GM10266 (cell line): Measurements from ENCODE around the gene TRERF1.

ENCODE experiments used
- DNase-seq: peaks from one replicate; pipeline ENCODE4 v3.0.0; 2012; ENCODE audit errors: extremely low spot score
- TF ChIP-seq, protein P1 (sequence below): IDR thresholded peaks from 2 replicates; pipeline ENCODE4 v1.5.1; 2012; ENCODE audit warnings: mild to moderate bottlenecking, low read depth; ENCODE audit not compliant: control insufficient read depth, insufficient read depth; ENCODE audit errors: missing control alignments

TRERF1 gene

DNA sequence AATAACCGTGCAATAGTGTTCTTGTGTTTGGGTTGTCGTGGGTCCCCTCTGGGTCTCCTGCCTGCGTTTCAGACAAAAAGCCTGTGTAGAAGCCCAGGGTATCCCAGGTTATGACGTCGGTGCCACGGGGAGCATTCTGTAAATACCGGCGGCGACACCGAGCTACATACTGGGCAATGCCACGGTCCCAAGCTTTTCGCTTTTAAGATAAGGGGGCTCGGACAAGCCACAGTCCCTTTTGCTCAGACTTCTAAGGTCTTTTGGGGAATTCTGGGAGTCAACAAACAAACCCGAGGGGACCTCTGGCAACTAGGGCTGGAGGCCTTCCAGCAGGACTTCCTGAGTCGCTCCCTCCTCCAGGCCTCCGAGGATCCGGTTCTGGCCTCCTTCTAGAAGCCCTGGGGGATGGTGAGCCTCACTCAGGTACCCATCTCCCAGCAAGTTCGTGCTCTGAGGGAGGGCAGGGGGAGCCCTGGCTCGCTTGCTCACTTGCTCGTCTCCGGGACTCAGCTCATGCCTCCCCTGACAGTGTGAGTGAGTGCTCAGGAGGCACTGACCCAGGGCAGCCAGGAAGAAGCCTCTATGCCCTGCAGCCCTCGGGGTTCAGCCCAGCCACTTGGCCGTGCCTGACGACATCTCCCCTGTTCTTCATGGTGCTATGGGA, 171.6 kb downstream of the TRERF1 start:
- no peak for DNase-seq
- TF ChIP-seq, protein P1, sequence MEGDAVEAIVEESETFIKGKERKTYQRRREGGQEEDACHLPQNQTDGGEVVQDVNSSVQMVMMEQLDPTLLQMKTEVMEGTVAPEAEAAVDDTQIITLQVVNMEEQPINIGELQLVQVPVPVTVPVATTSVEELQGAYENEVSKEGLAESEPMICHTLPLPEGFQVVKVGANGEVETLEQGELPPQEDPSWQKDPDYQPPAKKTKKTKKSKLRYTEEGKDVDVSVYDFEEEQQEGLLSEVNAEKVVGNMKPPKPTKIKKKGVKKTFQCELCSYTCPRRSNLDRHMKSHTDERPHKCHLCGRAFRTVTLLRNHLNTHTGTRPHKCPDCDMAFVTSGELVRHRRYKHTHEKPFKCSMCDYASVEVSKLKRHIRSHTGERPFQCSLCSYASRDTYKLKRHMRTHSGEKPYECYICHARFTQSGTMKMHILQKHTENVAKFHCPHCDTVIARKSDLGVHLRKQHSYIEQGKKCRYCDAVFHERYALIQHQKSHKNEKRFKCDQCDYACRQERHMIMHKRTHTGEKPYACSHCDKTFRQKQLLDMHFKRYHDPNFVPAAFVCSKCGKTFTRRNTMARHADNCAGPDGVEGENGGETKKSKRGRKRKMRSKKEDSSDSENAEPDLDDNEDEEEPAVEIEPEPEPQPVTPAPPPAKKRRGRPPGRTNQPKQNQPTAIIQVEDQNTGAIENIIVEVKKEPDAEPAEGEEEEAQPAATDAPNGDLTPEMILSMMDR: no peak

DNA sequence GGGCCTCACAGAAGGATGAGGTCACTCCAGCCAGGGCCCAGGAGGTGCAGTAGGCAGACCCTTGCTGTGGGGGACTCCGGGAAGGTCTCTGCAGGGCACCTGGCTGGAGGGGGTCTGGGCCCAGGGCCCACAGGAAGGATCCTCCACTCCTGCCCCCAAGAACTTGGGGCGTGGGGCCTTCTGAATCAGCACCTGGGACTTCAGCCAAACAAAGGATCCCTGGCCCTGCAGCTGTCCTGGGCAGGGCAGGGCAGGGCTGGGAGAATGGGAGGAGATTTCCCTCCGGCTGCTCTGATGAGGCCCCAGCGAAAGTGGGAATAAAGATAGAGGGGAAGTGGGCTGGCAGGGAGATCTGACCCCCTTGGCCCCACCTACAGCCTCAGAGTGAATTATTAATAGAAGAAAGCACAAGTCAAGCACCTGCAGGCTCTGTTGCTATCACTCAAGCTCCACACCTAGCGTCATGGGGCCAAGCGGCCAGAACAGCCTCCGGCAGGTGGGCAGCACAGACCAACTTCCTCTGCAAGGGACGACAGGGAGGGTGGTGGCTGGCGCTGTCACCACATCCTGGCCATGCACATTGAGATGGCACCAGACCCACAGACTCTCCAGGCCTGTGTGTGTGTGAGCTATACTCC, 172.5 kb downstream of the TRERF1 start:
- DNase-seq: no peak
- TF ChIP-seq, protein P1: no peak

DNA sequence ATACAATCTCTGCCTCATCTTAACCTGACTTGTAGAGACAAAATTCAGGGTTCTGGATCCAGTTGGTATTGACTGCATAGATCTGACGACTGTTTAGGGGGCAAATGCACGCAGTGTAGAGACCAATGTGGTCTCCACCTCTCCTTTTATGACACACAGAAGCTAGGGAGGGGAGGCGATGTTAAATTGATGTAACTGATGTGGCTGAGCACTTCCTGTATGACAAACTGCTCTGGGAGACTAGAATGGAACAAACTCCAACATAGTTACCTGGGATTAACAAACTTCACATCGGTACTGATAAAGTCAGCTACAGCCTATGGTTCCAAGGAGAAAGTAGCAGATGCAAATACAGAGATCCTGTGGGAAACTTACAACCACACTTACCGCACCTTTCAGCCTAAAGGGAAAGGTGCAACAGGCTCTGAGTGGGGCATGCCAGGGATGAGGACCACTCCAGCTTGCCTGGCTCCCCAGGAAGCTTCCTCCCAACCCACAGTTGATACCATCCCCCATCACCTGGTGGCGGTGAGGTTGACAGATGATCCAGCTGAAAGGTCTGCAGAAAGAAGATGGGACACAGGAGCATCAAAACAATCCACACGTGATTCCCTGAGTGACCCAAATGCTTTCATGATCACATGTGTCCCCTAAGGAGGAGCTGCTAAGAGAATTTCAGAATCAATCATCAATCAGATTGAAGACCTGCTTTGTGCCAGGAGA, 173.4 kb downstream of the TRERF1 start:
- TF ChIP-seq, protein P1: no peak

DNA sequence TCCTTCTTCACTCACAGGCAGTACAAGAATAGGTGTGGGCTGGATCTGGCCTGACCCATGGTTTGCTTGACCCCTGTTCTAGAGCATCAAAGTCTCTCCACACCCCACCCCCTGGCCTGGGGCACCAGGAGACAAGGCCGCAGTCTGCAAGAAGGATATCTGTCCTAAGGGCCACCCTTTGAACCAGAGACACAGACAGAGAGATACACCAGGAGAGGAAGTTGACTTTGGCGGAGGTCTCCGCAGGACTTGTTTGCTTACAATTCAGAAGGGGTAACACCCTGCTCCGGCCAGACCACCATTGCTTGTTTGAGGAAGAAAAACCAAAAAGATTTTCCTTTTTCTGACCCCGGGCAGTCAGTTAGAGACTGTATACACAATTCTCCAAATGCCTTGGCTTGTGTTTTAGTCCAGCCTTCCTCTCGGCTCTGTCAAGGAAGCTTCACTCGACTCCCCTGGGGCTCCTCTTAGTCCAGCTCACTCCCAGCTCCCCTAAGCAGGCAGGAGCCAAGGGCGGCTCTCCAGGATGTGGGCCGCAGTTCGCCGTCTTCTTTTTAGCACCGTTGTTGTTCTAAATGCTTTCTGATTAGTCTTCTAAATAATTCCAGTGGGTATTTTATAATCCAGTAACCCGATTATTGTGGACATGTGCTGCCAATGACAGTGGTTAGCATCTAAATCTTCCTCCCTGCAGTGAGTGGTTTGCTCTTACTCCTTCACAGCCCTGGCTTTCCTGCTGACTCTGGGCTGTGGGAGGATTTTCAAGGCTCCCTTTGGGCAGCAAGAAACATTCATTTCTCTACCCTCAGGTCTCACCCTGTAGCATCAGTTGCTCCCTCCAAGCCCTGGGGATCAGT, 175.5 kb downstream of the TRERF1 start:
- no peak for DNase-seq
- TF ChIP-seq, protein P1: no peak

More for the DNA sequence above, 173.4 kb downstream of the TRERF1 start:
- no peak for DNase-seq

DNA sequence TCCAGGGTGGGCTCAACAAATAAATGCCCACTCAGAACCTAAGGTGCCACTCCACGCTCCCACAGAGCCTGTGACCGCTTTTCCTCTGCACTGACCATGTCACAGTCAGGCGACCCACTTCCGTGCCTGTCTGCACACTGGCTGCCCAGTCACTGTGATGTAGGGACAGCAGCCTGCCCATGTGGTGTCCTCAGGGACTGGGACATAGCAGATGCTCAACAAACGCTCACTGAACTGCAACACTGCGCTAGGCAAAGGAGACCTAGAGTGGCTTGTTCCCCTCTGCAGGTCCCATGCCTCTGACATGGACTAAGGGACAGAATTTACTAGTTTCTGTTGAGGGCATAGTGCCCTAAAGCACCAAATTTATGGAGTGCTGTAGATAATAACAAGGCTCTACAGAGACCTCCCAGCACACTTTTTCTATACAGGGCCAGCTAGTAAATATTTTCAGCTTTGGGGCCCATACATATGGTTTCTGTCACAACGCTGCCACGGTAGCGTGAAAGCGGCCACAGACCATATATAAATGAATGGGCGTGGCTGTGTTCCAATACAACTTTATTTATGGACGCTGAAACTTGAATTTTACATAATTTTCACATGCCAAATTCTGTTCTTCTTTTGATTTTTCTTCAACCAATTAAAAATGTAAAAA, 176.2 kb downstream of the TRERF1 start:
- DNase-seq: no peak
- TF ChIP-seq, protein P1: no peak

DNA sequence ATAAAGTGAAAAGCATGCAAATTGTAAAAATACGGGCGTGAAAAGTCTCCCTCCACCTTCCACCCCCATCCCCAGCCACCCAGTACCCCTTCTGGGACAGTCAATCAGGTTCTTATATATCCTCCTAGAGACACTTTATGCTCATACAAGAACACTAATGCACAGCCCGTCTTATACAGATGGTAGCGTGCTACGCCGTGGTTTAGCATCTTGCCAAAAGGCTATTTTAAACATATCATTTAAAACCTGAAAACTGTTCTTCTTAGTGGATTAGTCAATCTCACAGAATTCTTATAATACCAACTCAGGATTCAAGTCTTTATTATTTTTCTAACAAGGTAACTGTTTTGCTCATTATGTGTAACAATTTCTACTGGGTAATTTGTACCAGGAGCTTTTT, 176.8 kb downstream of the TRERF1 start:
- DNase-seq: no peak
- TF ChIP-seq, protein P1: no peak
